ENCODE results near the gene GALK1. TPM values are rescaled to one million over a fixed set of nuclear protein-coding genes. Genes with fewer than 3 reads are reported as not detected.
A peak's percentile ranks its signal among the peaks of the same experiment; 100 is the strongest.

GALK1 gene
- total and polyA plus RNA-seq, 2 of the 13 experiments (the other 11 are each of a cell fraction or from before 2014, with no cell fraction given): 59.9 to 93.6 TPM

DNA sequence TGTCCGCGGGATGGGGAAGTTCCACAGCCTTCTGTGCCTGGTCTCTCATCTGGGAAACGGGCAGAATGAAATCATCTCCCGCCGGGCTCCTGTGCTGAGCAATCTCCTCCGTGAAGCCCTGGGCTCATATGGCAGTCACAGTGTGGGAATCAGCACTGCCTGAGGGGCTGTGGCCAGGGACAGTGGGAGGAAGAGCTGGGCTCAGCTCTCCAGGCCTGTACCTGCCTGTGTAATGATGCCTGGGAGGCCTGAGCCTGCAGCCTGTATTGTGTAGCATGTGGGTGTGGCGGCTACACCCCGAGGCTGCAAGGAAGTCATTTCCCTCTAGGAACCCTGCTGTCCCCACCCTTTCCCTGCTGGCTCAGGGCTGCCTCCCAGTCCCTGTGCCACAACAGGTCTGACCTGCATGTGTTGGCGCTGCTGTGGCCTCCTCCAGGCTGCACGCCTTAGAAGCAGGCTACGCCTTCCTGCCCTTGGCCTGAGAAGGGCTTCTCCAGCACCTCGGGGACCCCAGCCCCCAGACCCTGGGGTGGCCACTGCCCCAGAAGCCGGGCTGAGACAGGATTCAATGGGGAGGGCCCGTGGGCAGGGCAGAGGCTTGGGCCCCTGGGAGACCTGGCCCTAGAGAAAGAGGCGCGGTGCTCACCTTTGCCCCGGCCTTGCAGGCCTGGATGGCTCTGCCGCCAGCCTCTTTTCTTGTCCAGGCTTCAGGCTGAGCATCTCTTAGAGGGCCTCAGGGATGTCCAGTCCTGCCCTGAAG, 41.6 kb downstream of the GALK1 start:
- Histone ChIP-seq H3K9ac (ENCODE audit: insufficient read depth, low read depth, low read length) (no peak overlapping the region), H2AFZ (ENCODE audit: low read length) (no peak overlapping the region), H3K27me3 (ENCODE audit: control insufficient read depth in 1 of 2, insufficient read depth in 2 of 2, low read length in 2 of 2) (peaks cover 8 to 36% of the 10 kb centered on the region in 2 experiments; a peak in 3 of 5 replicates), H3K9me3 (ENCODE audit: low read length) (no peaks in the 10 kb centered on the region), H3K79me2 (ENCODE audit: insufficient read depth, low read length) (no peaks in the 10 kb centered on the region), H4K20me1 (ENCODE audit: insufficient read depth, low read length) (no peaks in the 10 kb centered on the region), H3K27ac (ENCODE audit: extremely low read length, insufficient read depth, low read length) (no peak overlapping the region), H3K4me1 (ENCODE audit: insufficient read depth, low read length) (peaks cover 32% of the 10 kb centered on the region), H3K4me2 (ENCODE audit: low read depth, low read length) (peak overlapping the region; percentile 40), H3K36me3 (replicated peaks in 1 of 2; ENCODE audit: control insufficient read depth in 1 of 2, insufficient read depth in 2 of 2, low read length in 2 of 2) (no peaks in the 10 kb centered on the region), H3K4me3 (replicated peaks in 1 of 3; ENCODE audit: insufficient read depth in 1 of 3, low read depth in 2 of 3, low read length in 3 of 3) (peak overlapping the region in 1 of 3 experiments; percentile 35; a peak in 1 of 6 replicates)
- intact Hi-C loops (cut with micrococcal nuclease; ENCODE audit: unreplicated experiment) (no loop called here), in situ Hi-C loops (cut with HindIII; ENCODE audit: extremely low pct_ligation_motif_present, low pct_unique_long_range_greater_than_20kb) (no loop called here)
- ChIA-PET POLR2A (interaction anchor here (1.5 kb wide), 1 partner anchor 31 kb away, joined by 3 read pairs; no protein-coding TSS in a partner anchor), CTCF (ENCODE audit: low intra/inter-chr PET ratio, low total read pairs) (no interaction called here)
- WGBS (ENCODE audit: low lambda C conversion rate): 17% methylated on average over 18 of the region's 18 CpGs
- DNase-seq (ENCODE audit: low spot score) (no peak), FAIRE-seq (no peak), ATAC-seq (peak; percentile 29)
- BruUV-seq (replicated peaks): no TSS peak
- no peak for TF ChIP-seq AFF4 (CRISPR knock-in tag; IDR thresholded peaks at IDR 0.05)
- 0 out of 2 replicates have a peak, but pooled peaks have one; percentile 34 for TF ChIP-seq ZNF776 (CRISPR knock-in tag; IDR thresholded peaks at IDR 0.05)
- TF ChIP-seq ZFY (CRISPR knock-in tag; IDR thresholded peaks at IDR 0.05): 0 out of 2 replicates have a peak, but pooled peaks have one; percentile 34
- no peak for TF ChIP-seq MTA3 (CRISPR knock-in tag; IDR thresholded peaks at IDR 0.05)
- no peak for TF ChIP-seq RFXANK (CRISPR knock-in tag; IDR thresholded peaks at IDR 0.05)
- no peak for TF ChIP-seq ZNF784 (CRISPR knock-in tag; IDR thresholded peaks at IDR 0.05; ENCODE audit: borderline replicate concordance)
- 0 out of 2 replicates have a peak, but pooled peaks have one; percentile 3 for TF ChIP-seq EED (CRISPR knock-in tag; IDR thresholded peaks at IDR 0.05)
- TF ChIP-seq ZFX (CRISPR knock-in tag; IDR thresholded peaks at IDR 0.05; ENCODE audit: low read depth): peak; percentile 53
- no peak for TF ChIP-seq RFX1 (IDR thresholded peaks at IDR 0.05)
- no peak for TF ChIP-seq PATZ1 (CRISPR knock-in tag; IDR thresholded peaks at IDR 0.05)
- TF ChIP-seq, protein P1, sequence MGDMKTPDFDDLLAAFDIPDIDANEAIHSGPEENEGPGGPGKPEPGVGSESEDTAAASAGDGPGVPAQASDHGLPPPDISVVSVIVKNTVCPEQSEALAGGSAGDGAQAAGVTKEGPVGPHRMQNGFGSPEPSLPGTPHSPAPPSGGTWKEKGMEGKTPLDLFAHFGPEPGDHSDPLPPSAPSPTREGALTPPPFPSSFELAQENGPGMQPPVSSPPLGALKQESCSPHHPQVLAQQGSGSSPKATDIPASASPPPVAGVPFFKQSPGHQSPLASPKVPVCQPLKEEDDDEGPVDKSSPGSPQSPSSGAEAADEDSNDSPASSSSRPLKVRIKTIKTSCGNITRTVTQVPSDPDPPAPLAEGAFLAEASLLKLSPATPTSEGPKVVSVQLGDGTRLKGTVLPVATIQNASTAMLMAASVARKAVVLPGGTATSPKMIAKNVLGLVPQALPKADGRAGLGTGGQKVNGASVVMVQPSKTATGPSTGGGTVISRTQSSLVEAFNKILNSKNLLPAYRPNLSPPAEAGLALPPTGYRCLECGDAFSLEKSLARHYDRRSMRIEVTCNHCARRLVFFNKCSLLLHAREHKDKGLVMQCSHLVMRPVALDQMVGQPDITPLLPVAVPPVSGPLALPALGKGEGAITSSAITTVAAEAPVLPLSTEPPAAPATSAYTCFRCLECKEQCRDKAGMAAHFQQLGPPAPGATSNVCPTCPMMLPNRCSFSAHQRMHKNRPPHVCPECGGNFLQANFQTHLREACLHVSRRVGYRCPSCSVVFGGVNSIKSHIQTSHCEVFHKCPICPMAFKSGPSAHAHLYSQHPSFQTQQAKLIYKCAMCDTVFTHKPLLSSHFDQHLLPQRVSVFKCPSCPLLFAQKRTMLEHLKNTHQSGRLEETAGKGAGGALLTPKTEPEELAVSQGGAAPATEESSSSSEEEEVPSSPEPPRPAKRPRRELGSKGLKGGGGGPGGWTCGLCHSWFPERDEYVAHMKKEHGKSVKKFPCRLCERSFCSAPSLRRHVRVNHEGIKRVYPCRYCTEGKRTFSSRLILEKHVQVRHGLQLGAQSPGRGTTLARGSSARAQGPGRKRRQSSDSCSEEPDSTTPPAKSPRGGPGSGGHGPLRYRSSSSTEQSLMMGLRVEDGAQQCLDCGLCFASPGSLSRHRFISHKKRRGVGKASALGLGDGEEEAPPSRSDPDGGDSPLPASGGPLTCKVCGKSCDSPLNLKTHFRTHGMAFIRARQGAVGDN (CRISPR knock-in tag; IDR thresholded peaks at IDR 0.05): peak; percentile 67
- TF ChIP-seq HDAC1 (CRISPR knock-in tag; IDR thresholded peaks at IDR 0.05): 0 out of 2 replicates have a peak, but pooled peaks have one; percentile 14
- 0 out of 2 replicates have a peak, but pooled peaks have one; percentile 48 for TF ChIP-seq HIVEP1 (CRISPR knock-in tag; IDR thresholded peaks at IDR 0.05)

All from HepG2 (cell line).